ENCODE data around the gene PITX1. TPM values are rescaled to one million over a fixed set of nuclear protein-coding genes. Genes with fewer than 3 reads are reported as not detected.
"Not testable (repeated sequence)": the region's sequence is repeated elsewhere in the genome, so short reads cannot be mapped to it uniquely, and the experiment has no call there.

The PITX1 gene
- not detected for polyA plus RNA-seq (ENCODE audit: insufficient read length in 3 of 3)

DNA sequence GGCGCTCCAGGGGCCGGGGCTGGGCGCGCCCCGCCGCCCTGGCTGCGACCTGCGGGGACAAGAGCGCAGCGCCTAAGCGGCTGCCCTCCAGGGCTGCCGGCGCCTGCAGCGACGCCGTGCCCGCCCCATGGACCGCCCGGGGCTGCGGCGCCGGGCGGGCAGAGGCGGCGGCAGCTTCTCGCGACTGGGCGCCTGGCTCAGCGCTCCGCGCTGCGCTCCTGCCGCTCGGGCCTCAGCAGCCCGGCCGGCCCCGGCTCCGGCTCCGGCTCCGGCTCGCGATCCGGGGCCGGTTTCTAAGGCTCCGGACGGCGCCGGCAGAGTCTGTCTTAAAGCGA is at the start of gene PITX1:
TSS of gene PITX1 (minus strand) at position 328 of the 335 bp plus-strand sequence. CDS start 347 bp downstream, outside the sequence.
- DNase-seq (ENCODE audit: low read depth in 3 of 3, low spot score in 2 of 3): no peak

DNA sequence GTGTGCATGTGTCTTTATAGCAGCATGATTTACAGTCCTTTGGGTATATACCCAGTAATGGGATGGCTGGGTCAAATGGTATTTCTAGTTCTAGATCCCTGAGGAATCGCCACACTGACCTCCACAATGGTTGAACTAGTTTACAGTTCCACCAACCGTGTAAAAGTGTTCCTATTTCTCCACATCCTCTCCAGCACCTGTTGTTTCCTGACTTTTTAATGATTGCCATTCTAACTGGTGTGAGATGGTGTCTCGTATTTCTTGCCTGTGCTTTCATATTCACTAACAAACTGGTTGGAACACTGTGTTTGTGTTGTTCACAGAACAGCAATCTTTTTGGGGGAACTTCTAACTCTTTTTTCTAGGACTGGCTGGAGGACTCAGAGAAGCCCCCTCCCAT is 49.3 kb upstream of the PITX1 start:
- not testable (repeated sequence) for DNase-seq (ENCODE audit: low read depth in 3 of 3, low spot score in 2 of 3)

DNA sequence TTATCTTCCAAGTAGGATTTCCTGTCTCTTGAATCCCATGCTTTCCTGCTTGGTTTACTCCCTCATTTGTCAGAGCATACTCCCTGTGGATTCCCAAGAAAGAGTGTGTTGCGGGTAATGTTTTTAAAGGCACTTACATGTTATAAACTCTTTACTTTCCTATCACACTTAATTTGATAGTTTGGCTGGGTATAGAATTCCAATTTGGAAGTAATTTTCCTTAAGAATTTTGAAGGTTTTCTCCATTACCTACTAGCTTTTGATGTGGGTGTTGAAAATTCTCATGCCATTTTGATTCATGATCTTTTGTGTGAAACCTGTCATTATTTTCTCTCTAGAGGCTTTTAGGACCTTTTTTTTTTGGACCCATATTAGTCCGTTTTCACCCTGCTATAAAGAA is 47.2 kb upstream of the PITX1 start:
- no peak for DNase-seq (ENCODE audit: low read depth in 3 of 3, low spot score in 2 of 3)

DNA sequence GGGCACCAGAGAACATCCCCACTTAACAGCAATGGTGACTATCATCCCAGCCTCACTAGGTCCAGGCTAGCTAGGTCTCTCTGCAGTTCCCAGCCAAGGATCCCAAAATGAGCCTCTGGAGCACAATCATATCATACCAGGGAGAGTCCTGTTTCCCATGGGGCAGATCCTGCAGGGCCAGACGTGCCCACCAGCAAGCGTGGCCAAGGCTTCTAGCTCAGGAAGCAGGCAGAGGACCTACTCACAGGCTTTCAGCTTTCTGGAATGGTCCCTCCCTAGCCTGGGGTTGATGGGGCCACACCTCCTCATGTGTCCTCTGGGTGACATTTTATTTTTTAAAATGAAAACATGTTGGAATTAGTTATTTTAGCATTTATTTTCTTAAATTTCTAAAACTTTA is 45.7 kb upstream of the PITX1 start:
- no peak for DNase-seq (ENCODE audit: low read depth in 3 of 3, low spot score in 2 of 3)

DNA sequence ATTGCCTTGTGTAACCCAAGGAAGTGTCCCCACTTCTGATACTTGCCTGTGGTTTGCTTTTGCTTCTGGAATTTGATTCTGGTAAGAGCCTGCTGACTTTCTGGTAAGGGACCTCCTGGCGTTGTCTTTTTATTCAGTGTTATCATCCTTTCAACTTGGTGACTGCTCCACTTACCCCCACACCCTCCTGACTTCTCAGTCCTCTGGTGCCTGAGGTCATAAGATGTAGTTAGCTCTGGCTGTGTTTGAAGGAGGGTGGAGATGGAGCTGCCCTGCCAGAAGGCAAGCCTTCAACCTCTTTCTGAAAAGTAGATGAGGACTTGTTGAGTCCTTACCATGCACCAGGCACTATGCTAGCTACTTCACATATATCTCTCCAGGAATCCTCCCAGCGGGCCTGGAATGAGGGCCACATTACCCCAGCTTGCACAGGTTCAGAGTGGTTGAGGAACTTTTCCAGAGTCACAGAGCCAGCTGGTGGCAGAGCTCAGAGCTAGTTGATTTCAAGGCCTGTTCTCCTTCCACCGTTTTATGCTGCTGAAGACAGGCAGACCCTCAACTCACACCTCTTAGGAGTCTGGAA is 45.2 kb upstream of the PITX1 start:
- no peak for DNase-seq (ENCODE audit: low read depth in 3 of 3, low spot score in 2 of 3)

DNA sequence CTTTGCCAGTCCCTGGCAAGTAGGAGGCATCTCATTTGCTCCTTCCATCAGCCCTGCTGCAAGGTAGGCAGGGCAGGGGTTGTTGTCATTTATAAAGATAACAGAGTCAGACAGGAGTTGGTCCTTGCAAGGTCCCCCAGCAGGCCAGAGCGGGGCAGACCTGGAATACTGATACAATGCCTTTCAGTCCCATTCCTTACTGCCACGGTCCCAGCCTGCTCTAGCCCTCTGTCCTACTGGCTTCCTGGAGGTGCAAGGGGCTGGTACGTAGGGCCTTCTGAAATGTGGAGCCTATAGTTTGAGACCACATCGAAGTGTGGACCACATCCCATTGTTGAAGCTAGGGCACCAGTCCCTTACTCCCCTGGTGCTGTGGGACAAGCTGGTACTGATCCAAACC is 42.8 kb upstream of the PITX1 start:
- no peak for DNase-seq (ENCODE audit: low read depth in 3 of 3, low spot score in 2 of 3)

DNA sequence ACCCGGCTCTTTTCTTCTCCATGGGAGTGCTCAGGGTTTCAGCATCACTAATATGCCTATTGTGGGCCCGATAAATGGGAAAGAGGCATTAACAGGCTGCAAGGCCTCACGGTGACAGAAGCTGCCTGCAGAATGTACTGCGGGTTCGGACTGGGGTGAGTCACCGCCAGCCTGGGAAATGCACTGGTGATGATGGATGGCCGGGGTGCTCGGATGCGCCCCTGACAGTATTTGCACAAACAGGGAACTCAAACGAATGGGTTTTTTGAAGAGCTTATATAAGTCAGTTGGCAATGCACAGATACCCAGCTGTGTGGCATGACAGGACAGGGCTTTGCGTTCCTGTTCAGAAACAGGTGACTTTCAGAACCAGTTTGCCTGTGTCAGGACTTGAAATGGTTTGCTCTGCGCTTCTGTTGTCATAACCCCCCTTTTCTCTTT is 42.0 kb upstream of the PITX1 start:
- DNase-seq (ENCODE audit: low read depth in 3 of 3, low spot score in 2 of 3): no peak

DNA sequence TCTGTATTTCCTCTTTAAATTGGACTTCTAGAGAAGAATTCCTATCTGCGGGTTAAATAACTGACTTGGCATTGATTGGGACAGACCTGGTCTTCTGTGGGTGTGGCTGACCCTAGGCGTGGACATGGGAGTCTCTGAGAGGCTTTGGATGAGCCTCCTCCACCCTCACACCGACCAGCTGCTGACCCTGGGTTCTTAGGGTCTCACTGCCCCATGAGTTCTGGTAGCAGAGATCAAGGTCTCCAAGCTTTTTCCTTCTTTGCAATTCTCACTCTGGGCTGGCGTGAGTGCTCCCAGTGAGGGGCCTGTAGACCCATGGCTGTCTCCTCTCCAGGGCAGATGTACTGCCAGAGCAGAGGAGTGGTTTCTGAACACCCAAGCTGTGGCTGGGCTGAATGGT is 41.6 kb upstream of the PITX1 start:
- DNase-seq (ENCODE audit: low read depth in 3 of 3, low spot score in 2 of 3): no peak

DNA sequence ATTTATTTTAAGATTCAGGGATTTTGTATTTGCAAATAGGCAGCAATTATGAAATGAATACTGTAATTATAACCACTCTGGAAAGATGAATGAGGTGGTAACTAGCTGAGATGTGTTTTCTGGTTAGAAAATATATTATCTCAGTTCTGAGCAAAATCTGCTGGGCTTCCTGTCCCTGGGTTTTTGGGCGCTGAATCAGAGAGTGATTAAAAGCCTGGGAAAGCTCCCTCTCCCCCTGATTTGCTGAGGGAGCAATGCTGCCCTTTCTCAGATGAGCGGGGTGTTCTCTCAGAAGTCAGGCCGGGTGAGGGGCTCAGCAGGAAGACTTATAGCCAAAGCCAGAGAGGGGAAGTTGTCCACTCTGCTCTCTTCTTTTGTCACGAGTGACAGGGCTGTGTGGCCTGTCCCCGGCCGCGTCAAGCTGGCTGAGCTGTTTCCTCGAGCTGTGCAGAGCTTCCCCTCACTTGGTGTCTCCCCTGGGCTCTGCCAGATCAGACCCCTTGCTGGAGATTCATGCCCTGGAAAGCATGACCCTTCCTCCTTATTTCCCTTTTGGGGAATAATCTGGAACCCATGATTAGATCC is 39.8 kb upstream of the PITX1 start:
- DNase-seq (ENCODE audit: low read depth in 3 of 3, low spot score in 2 of 3): no peak

DNA sequence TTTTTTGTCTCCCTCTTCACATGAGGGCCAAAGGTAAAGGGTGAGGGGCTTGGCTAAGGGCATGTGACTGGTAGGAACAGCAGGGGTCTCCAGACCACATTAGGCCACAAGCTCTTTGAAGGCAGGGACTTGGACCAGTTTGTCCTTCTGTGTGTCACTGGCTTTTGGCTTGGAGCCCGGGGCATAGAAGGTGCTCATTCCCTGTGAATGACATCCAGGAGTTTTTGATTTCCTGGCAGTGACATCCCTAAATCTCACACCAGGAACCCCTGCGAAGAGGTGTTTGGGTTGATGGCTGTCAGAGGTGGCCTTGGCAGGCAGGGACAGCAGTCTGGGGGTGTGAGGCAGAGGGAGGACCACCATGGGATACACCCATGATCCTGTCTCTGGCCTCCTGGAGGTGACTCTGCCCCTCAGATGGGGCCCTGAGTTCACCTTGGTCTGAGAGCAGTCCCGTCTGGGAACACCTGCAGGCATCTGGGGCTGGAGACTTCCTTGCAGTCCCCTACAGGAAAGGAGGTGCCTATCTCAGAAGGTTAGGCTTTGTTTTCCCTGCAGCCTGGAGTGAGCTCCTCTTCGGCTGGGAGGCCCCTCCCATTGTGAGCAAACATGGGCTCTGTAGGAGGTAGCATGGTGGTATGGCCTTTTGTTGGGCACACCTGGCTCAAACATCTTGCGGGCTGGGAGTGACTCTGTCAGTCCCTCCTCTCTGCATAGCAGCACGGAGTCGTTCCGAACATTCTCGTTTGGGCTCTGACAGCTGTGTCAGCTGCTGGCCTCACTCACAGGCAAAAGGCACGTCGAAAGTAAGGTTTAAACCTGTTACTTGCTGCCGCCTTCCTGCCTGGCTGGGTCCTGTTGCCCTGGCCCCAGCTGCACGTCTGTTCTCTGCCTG is 38.6 kb upstream of the PITX1 start:
- no peak for DNase-seq (ENCODE audit: low read depth in 3 of 3, low spot score in 2 of 3)

DNA sequence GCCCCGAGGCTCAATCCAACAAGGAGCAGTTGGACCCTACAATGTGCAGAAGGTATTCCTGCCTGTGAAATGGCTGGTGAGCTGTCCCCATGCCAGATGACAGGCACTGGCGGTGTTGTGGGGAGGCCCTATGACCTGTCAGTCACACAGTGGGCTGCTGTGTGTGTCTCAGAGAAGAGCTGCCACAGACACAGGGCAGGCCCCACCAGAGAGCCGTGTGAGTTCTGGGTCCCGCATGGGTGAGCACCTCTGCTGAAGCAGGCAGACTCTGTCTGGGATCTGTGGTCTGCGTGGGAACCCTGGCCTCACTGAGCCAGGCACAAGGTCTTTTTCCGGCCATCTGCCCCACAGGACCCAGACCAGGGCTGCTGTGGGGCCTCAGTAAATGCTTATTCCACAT is 37.3 kb upstream of the PITX1 start:
- DNase-seq (ENCODE audit: low read depth in 3 of 3, low spot score in 2 of 3): no peak

DNA sequence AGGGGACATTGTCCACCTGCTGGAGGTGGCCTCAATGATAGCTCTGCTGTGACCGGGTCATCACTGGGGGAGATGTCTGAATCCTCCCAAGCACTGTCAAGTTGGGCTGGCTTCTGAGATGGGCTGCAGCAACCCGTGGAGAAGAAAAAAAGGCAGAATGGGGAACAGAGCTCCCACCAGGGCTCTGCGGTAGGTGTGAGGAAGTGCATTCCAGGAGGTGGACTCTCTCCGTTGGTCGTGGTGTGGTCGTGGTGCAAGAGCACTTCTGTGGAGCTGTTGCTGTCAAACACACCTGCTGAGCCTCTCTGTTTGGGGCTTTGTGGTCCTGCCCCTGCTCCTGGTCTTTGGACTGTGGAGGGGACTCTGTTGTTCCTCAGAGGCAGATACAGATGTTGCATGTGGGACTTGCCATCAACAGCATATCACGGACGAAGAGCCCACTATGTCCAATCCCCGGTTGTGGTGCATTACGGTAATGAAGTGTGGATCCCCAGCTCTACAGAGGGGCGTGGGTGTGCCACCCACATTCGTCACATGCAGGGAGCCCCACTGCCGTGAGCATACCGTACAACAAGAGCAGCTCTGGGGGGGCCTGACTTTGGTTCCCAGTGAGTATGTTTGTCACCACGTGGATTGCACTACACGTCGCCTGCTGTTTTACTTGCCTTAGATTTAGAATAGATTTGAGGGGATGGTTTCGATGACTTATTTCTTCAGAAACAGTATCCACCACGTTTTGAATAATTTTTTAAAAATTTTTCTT is 36.0 kb upstream of the PITX1 start:
- no peak for DNase-seq (ENCODE audit: low read depth in 3 of 3, low spot score in 2 of 3)

DNA sequence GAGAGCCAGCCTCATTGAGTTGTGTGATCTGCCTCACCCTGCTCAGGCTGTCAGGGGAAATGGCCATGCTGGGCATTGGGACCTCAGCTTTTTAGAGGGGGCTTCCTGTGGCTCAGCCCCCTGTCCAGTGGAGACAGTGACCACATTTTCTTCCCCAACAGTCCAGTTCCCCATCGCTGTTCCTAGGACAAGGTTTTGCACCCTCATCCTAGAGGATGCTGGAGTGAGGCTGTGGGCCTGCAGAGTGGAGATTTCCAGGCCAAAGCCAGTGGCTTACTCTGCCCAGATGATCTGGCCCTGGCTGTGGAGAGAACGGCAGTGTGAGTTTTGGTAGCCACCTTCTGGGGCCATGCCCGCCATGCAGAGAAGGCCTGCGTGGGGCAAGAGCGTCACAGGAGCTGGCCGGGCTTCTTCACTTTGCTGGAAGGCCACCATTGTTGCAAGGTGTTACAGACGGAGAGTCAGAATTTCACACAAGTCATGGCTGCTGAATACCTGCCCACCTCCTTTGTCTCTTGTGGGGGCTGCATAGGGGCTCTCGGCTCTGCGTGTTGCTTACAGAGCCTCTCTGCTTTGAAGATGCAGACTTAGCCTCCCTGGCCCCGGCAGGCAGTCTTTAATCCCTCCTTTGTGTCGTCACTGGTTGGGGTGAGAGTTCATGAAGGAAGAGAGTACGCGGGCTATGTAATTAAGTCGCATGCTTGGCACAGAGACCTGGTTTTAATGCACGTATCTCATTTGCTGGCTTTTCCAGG is 35.2 kb upstream of the PITX1 start:
- DNase-seq (ENCODE audit: low read depth in 3 of 3, low spot score in 2 of 3): no peak

DNA sequence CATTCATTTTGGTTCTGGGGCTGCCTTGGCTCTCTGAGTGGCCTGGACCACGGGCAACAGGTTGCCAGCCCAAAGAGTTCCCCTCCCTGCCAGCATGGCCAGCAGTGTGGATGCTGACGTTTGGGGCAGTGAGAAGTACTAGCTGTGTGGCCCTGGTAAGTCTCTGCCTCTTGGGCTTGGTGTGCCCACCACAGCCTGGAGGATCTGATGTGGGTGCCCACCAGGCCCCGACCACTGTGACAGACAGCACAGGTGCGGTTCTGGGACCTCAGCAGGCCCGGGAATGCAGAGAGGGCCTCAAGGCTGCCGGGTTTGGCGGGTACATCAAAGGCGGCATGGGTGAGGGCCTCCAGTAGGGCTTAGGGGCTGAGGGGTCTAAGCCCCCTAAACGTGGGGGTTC is 33.6 kb upstream of the PITX1 start:
- DNase-seq (ENCODE audit: low read depth in 3 of 3, low spot score in 2 of 3): no peak

DNA sequence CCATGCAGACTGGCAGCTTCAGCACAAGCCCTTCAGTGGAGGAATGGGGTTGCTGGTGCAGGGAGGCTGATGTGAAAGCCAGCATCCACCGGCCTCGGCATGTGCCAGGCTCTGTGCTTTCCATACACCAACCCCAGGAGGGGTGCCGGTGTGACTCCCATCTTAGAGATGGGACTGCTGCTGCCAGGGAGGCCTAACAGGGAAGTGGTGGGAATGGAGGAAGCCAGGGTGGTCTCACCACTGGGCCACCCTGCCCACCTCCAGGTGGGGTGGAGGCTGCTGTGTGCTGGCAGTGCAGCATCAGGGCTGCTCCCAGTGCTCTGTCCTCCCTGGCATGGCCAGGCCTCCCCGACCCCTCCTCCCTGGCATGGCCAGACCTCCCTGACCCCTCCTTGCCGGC is 32.8 kb upstream of the PITX1 start:
- no peak for DNase-seq (ENCODE audit: low read depth in 3 of 3, low spot score in 2 of 3)

DNA sequence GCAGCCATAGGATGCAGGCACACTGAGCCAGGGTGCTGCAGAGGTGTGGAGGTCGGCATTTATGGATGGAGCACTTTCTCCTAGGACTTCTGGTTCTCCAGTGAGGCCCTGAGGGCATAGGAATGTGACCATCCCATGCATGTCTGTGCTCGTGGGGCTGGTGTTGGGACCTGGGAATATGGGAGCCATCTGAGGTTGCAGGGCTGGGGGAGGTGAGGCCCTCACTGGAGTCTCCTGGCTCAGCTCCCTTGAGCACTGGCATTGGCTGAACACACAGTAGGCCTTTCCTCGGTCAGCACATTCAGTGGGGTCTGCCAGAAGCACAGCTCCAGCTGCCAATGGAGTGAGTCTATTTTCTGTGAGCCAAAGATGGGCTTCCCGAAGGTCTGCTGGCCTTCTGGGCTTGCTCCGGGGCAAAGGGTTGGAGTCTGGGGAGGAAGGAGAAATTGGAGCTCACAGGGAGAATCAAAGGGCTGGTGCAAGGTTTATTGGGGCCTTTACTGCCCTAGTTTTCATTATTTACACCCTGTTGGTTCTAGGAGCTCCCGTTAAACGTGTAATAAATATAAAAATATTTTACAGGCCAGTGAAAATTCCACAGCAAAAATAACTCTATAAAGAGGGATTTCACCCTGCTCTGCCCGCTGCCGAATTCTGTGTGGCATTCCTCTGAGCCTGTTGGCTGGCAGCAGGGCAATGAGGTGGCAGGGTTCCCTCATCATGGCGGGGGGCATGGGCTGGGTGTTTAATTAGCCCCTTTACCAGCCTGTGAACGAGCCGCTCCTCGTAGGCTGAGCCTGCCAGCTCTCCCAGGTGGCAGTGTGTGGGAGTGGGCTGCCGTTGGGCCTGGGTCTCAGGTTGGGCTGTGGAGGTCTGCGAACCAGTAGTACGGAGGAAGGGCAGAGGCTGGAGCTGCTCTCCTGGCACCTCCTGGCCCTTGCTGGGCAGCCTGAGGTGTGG is 31.6 kb upstream of the PITX1 start:
- no peak for DNase-seq (ENCODE audit: low read depth in 3 of 3, low spot score in 2 of 3)

DNA sequence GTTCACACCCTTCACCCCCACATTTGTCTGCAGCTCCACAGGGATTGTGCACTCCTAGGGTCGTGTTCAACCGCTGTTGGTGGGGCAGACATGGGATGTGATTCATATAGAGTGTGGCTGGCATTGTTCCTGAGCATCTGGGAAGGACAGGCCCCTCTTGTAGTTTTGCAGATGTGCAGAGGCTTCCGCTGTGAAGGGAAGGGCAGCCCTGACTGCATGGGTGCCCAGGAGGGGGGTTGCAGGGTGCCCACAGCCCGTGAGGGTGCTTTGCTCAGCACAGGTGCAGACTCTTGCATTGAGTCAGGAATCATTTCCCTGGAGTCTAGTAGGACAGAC is 30.2 kb upstream of the PITX1 start:
- no peak for DNase-seq (ENCODE audit: low read depth in 3 of 3, low spot score in 2 of 3)

DNA sequence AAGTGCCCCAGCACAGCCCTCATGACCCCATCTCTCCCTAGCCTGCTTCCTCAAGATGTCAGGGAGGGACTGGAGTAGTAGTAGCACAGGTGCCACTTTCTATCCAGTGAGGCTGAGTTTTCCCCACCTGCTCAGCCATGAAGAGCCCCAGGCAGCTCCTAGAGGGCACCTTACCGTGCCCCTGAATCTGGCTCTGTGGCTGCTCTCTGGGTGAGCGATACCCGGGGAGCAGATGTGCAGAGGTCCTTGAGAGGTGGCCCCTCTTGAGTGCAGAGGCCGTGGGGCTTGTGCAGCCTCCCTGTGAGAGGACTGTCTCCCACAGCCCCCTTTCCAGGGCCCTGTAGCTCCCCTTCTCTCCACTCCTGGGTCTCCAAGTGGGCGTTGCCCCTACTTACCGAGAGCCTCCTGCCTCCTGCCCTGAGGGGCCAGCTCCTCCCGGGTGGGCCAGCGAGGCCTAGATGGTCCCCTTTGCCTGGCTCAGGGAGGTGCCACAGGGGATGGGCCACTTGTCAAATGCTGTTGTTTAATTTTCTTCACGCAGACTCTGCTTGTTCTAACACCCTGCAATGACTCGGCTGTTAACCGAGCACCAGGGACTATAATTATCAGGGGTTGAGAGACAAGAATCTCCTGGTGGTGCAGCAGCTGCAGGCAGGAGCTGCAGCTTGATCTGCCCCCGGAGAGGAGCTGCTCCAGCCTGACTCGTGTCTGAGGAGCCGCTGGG is 29.6 kb upstream of the PITX1 start:
- DNase-seq (ENCODE audit: low read depth in 3 of 3, low spot score in 2 of 3): no peak

DNA sequence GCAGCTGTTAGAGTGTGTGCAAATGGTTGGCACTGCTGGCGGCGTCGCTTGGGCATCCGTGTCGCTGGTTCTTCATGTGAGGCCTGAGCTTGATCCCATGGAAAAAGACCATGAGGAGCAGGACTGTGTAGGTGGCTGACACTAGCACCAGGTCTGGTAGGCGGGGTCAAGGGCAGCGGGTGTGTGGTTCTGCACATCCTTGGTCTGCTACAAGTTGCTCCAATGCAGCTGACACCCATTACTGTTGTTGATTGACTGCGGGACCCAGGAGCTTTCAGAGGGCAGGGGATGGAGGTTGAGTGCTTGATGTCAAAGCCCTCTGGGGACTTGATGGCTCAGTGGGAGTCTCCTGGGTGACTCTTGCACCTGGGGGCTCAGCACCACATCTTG is 29.0 kb upstream of the PITX1 start:
- no peak for DNase-seq (ENCODE audit: low read depth in 3 of 3, low spot score in 2 of 3)

All from right renal cortex interstitium (tissue), 3 donors.